GM21717 (cell line): Measurements from ENCODE around the gene TMEM17.

Experiments used
- ATAC-seq: cut with Tn5 transposase; IDR thresholded peaks from one replicate; pipeline ENCODE4 v1.9.1; 2021; ENCODE audit warnings: mild to moderate bottlenecking, moderate library complexity; ENCODE audit not compliant: unreplicated experiment

TMEM17 gene

GRCh38 chr2:62458206-62458641, 47.8 kb downstream of the TMEM17 start:
- ATAC-seq, result no peak

GRCh38 chr2:62457556-62457955, 48.4 kb downstream of the TMEM17 start:
- no peak for ATAC-seq

- ATAC-seq, result peak; percentile 84
These were observed 49.1 kb downstream of the TMEM17 start for GRCh38 chr2:62456721-62457539.

GRCh38 chr2:62455957-62456692, 49.9 kb downstream of the TMEM17 start:
- no peak for ATAC-seq

GRCh38 chr2:62453955-62454354, 52.0 kb downstream of the TMEM17 start:
- no peak for ATAC-seq

GRCh38 chr2:62452701-62453454, 53.1 kb downstream of the TMEM17 start:
- no peak for ATAC-seq

GRCh38 chr2:62450716-62451191, 55.2 kb downstream of the TMEM17 start:
- ATAC-seq, result no peak
